Measurements from ENCODE around the gene TDRD9.

GRCh38 chr14:104047761-104048160 lies 119.5 kb downstream of the TDRD9 start:
- TF ChIP-seq EZH2phosphoT487 (IDR thresholded peaks at IDR 0.05; ENCODE audit: low read length), result no peak
- no peak for TF ChIP-seq CTCF (IDR thresholded peaks at IDR 0.05; ENCODE audit: low read length)
- no peak for TF ChIP-seq EZH2 (optimal IDR thresholded peaks at IDR 0.05; ENCODE audit: low read depth, low read length)

Measured in MM.1S (cell line).